HepG2 (cell line): ENCODE data around the gene RPLP2. TPM values are rescaled to one million over a fixed set of nuclear protein-coding genes. Genes with fewer than 3 reads are reported as not detected.

Experiments used
- ATAC-seq: fragments of 200-7000 bp; cut with Tn5 transposase; 3 replicates; pipeline ENCODE4 v1.9.1; 2020; ENCODE audit warnings: mild to moderate bottlenecking, moderate library complexity
- BruUV-seq: library from RNA; stranded (reverse); fragments of 400-500 nt; replicated peaks from 2 replicates; lab custom pipeline; 2021; lab: Mats Ljungman, UMichigan
- CTCF ChIA-PET: fragments of 300-600 bp; formaldehyde crosslinking; extraction: SDS; loops from one replicate; lab custom pipeline; 2021; ENCODE audit warnings: low total read pairs, inconsistent platforms, low intra/inter-chr PET ratio; lab: Yijun Ruan, JAX
- POLR2A ChIA-PET: fragments of 350-600 bp; sonication (Branson Sonifier 250); formaldehyde crosslinking; loops from one replicate; lab custom pipeline; 2020; ENCODE audit warnings: antibody characterized with exemption, inconsistent platforms; lab: Yijun Ruan, JAX
- DNase-seq: peaks from one replicate; pipeline ENCODE4 v3.0.0-alpha.2; 2015; ENCODE audit warnings: low spot score
- FAIRE-seq: peaks from 3 replicates; lab custom pipeline; 2011; peaks lifted over from hg19 to GRCh38; lab: Jason Lieb, UNC
- H2AFZ ChIP-seq: one replicate; pipeline ENCODE4 v1.6.1; 2011; ENCODE audit warnings: low read length, inconsistent platforms
- H3K27ac ChIP-seq: fragments of 300-600 bp; 3 replicates; pipeline ENCODE4 v1.8.0; 2011; ENCODE audit warnings: mixed run types, mild to moderate bottlenecking, mixed read lengths, low read length, inconsistent platforms; ENCODE audit not compliant: insufficient read depth; ENCODE audit errors: extremely low read length
- H3K27me3 ChIP-seq, 2 experiments: fragments of 200-600 bp in 1 of 2; 2 replicates in 1 of 2; 3 replicates in 1 of 2; pipeline versions ENCODE4 v1.6.0 to v1.8.0; 2011; ENCODE audit warnings: low read length in 2 of 2, mild to moderate bottlenecking in 2 of 2, moderate library complexity in 2 of 2, inconsistent platforms in 1 of 2; ENCODE audit not compliant: insufficient read depth in 2 of 2, control insufficient read depth in 1 of 2
- H3K36me3 ChIP-seq, 2 experiments: fragments of 200-600 bp in 1 of 2; replicated peaks in 1 of 2; 2 replicates in 1 of 2; 3 replicates in 1 of 2; pipeline versions ENCODE4 v1.5.1 to v1.8.0; 2011; ENCODE audit warnings: low read length in 2 of 2, inconsistent platforms in 1 of 2; ENCODE audit not compliant: insufficient read depth in 2 of 2, control insufficient read depth in 1 of 2
- H3K4me1 ChIP-seq: 2 replicates; pipeline ENCODE4 v1.5.1; 2012; ENCODE audit warnings: low read length, inconsistent platforms; ENCODE audit not compliant: insufficient read depth
- H3K4me2 ChIP-seq: 2 replicates; pipeline ENCODE4 v1.6.0; 2011; ENCODE audit warnings: low read depth, low read length, inconsistent platforms
- H3K4me3 ChIP-seq, 3 experiments: fragments of 200-600 bp in 1 of 3; sonication (generic), shearing (Covaris generic) in 1 of 3; replicated peaks in 1 of 3; 2 replicates each; pipeline ENCODE4 v1.5.1; 2011 to 2016; ENCODE audit warnings: low read length in 3 of 3, inconsistent platforms in 2 of 3, low read depth in 2 of 3, mild to moderate bottlenecking in 2 of 3, control low read depth in 1 of 3, mixed read lengths in 1 of 3; ENCODE audit not compliant: insufficient read depth in 1 of 3
- H3K79me2 ChIP-seq: one replicate; pipeline ENCODE4 v1.6.1; 2011; ENCODE audit warnings: low read length, inconsistent platforms; ENCODE audit not compliant: insufficient read depth
- H3K9ac ChIP-seq: 2 replicates; pipeline ENCODE4 v1.6.0; 2011; ENCODE audit warnings: mild to moderate bottlenecking, low read depth, low read length, inconsistent platforms; ENCODE audit not compliant: insufficient read depth
- H3K9me3 ChIP-seq: 2 replicates; pipeline ENCODE4 v1.5.1; 2012; ENCODE audit warnings: mild to moderate bottlenecking, low read length
- H4K20me1 ChIP-seq: 2 replicates; pipeline ENCODE4 v1.6.0; 2011; ENCODE audit warnings: inconsistent platforms, mild to moderate bottlenecking, low read length, moderate library complexity; ENCODE audit not compliant: insufficient read depth
- AGO2 ChIP-seq: fragments of 200-400 bp; formaldehyde crosslinking; optimal IDR thresholded peaks from 2 replicates; pipeline ENCODE3; 2017; ENCODE audit warnings: mild to moderate bottlenecking, low read depth, low read length, moderate library complexity
- JARID2 ChIP-seq: sonication (generic); formaldehyde crosslinking; IDR thresholded peaks from 2 replicates; pipeline ENCODE4 v1.8.1; 2023; ENCODE audit warnings: missing genetic modification reagents, inconsistent platforms; ENCODE audit not compliant: insufficient replicate concordance
- POLR2G ChIP-seq: fragments of 200-400 bp; formaldehyde crosslinking; IDR thresholded peaks from 2 replicates; pipeline ENCODE4 v1.6.1; 2018; ENCODE audit warnings: mild to moderate bottlenecking, low read depth, low read length, moderate library complexity
- RBFOX2 ChIP-seq: fragments of 200-400 bp; formaldehyde crosslinking; IDR thresholded peaks from 2 replicates; pipeline ENCODE4 v1.6.1; 2017; ENCODE audit warnings: low read depth, mild to moderate bottlenecking, low read length
- RBM22 ChIP-seq: fragments of 200-400 bp; formaldehyde crosslinking; optimal IDR thresholded peaks from 2 replicates; pipeline ENCODE3; 2017; ENCODE audit warnings: mild to moderate bottlenecking, low read length, moderate library complexity
- TGIF2 ChIP-seq: IDR thresholded peaks from 2 replicates; pipeline ENCODE4 v1.6.1; 2016; ENCODE audit warnings: control low read depth, missing compliant biosample characterization
- ZNF562 ChIP-seq: sonication (generic); formaldehyde crosslinking; IDR thresholded peaks from 2 replicates; pipeline ENCODE4 v1.8.0; 2022; ENCODE audit warnings: missing genetic modification reagents, borderline replicate concordance
- ZNF614 ChIP-seq: IDR thresholded peaks from 2 replicates; pipeline ENCODE4 v1.6.1; 2018; ENCODE audit warnings: missing biosample characterization, missing genetic modification reagents, inconsistent platforms, borderline replicate concordance
- WGBS: methylation state at CpG from one replicate; pipeline ENCODE4 v1.1.6; 2017; ENCODE audit warnings: low lambda C conversion rate; 5-methylcytosine and 5-hydroxymethylcytosine counted together
- in situ Hi-C: cut with HindIII; loops from 2 replicates; pipeline ENCODE4 v1.10.0; 2017; ENCODE audit warnings: low pct_unique_long_range_greater_than_20kb; ENCODE audit not compliant: extremely low pct_ligation_motif_present
- intact Hi-C: fragments of 100-400 bp; cut with micrococcal nuclease; formaldehyde crosslinking; loops from one replicate; pipeline ENCODE4 v1.10.0; 2022; ENCODE audit not compliant: unreplicated experiment
- polyA plus RNA-seq, 8 experiments: library from polyadenylated mRNA; depleted of rRNA in 3 of 8; stranded (reverse) in 7 of 8; unstranded in 1 of 8; fragments of >200 nt; fragmentation: Illumina TruSeq in 4 of 8; extraction: Trizol in 4 of 8; gene quantifications; 2 replicates each; pipeline versions ENCODE4 v1.2.1 to v1.2.3, GENCODE V29; 2011 to 2016; ENCODE audit warnings: low read depth in 4 of 8, missing spikeins in 1 of 8, mixed read lengths in 1 of 8; ENCODE audit not compliant: insufficient read depth in 1 of 8
- total RNA-seq, 5 experiments: library from RNA; depleted of rRNA; stranded (reverse); fragments of >200 nt; fragmentation: Illumina TruSeq; extraction: Trizol; gene quantifications; 2 replicates each; pipeline ENCODE4 v1.2.3, GENCODE V29; 2016; ENCODE audit warnings: low read depth in 1 of 5
- TF ChIP-seq, protein P1 (sequence below): sonication (generic); formaldehyde crosslinking; IDR thresholded peaks from 2 replicates; pipeline ENCODE4 v1.4.0; 2020; ENCODE audit warnings: missing genetic modification reagents
- TF ChIP-seq, protein P2 (sequence below): sonication (generic); formaldehyde crosslinking; IDR thresholded peaks from 2 replicates; pipeline ENCODE4 v1.4.0; 2020; ENCODE audit warnings: missing genetic modification reagents

RPLP2 gene
- total and polyA plus RNA-seq, 2 of the 13 experiments (the other 11 are each of a cell fraction or from before 2014, with no cell fraction given), result 978 to 2,106 TPM

DNA sequence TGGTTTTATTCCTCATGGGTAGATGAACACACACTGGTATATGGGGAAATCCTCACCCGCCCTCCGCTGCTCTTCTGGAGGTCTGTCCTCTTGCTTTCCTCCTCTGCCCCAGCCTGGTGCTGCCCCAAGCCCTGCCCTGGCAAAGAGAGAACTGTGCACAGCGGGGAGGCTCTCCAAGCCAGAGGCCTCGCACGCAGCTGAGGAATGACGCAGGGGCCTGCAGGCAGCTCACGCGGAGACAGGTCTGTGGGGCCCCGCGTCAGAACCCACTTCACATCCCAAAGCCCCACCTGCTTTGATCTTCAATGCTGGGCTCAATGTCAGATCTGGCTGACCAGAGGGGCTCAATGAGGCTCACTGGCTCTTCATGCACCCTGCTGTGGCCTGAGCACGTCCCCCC lies 42.5 kb upstream of the RPLP2 start:
- Histone ChIP-seq H3K79me2 (no peaks in the 10 kb centered on the region), H2AFZ (no peak overlapping the region), H3K9ac (no peak overlapping the region), H3K9me3 (no peaks in the 10 kb centered on the region), H3K36me3 (peaks cover 23 to 55% of the 10 kb centered on the region in 2 experiments)
- CTCF ChIA-PET, result no interaction called here
- WGBS, result 100% methylated on average over 4 of the region's 11 CpGs
- FAIRE-seq, result no peak
- in situ Hi-C loops, result loop anchor here (5.0 kb wide), 1 partner anchor 105 kb away; no protein-coding TSS in a partner anchor
- no peak for ATAC-seq
- POLR2A ChIA-PET, result interaction anchor here (1.9 kb wide), 1 partner anchor 10 kb away, joined by 7 read pairs; the partner anchor contains the start of gene GATD1
- TF ChIP-seq POLR2G (peak; percentile 34; the same call in 1 of the 2 replicates), TGIF2 (CRISPR knock-in tag) (no peak), AGO2 (peak; percentile 92), RBM22 (peak; percentile 53)
- TF ChIP-seq, all 625 proteins: peak for 3
- Histone ChIP-seq H4K20me1 (peaks cover 9% of the 10 kb centered on the region; the same call in 1 of the 2 replicates), H3K4me1 (peaks cover 18% of the 10 kb centered on the region), H3K27me3 (no peaks in the 10 kb centered on the region), H3K4me2 (no peak overlapping the region), H3K4me3 (no peak overlapping the region), H3K27ac (no peak overlapping the region)
- no peak for DNase-seq
- intact Hi-C loops, result no loop called here
- BruUV-seq, result TSS peak; percentile 45

DNA sequence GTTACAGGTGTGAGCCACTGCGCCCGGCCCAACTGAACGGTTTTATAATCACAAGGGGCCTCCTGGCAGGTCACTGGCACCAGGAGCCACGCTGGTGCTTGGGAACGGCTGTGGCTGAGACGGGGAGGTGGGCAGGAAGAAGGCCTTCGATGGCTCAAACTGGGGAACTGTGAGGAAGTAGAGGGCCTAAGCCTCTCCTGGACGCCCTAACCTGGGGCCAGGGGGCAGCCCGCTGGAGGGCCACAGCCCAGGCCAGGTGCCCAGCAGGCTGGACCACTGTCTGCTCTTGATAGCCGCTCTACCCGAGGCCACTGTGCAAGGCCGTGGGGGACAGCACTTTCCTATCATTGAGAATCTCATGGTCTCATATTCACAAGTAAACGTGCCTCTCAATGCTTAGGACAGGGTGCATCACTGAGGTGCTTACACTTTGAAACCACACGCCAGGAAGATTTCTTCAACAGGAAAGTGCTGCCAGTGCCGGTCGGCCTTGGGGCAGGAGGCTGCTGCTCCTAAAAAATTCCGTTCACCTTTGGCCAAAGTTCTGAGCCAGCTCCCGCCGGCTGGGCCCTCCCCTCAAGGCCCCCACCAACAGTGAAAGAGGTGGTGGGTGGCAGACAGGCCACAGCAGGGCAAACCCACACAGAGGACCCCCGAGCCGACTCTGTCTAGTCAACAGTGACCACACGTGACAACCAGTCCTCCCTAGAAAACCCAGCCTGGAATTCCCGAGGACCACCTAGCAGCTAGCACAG lies 39.7 kb upstream of the RPLP2 start:
- Histone ChIP-seq H3K4me1 (peaks cover 25% of the 10 kb centered on the region), H3K9ac (no peak overlapping the region), H3K9me3 (no peaks in the 10 kb centered on the region), H3K4me2 (no peak overlapping the region), H3K27me3 (no peaks in the 10 kb centered on the region), H4K20me1 (peaks cover under 1% of the 10 kb centered on the region; the same call in 1 of the 2 replicates), H3K36me3 (peaks cover 21 to 47% of the 10 kb centered on the region in 2 experiments; a peak in 4 of 5 replicates), H3K4me3 (no peak overlapping the region), H3K27ac (peak overlapping the region; percentile 50), H3K79me2 (peaks cover 14% of the 10 kb centered on the region), H2AFZ (no peak overlapping the region)
- no peak for FAIRE-seq
- POLR2A ChIA-PET, result no interaction called here
- 77% methylated on average over 12 of the region's 23 CpGs for WGBS
- intact Hi-C loops, result no loop called here
- ATAC-seq, result peak; percentile 9; the same call in 2 of the 3 replicates
- BruUV-seq, result TSS peak; percentile 40
- in situ Hi-C loops, result loop anchor here (5.0 kb wide), 1 partner anchor 108 kb away; no protein-coding TSS in a partner anchor
- CTCF ChIA-PET, result no interaction called here
- no peak for DNase-seq
- TF ChIP-seq JARID2 (CRISPR knock-in tag), result no peak
- TF ChIP-seq RBFOX2, result 0 out of 2 replicates have a peak, but pooled peaks have one; percentile 26
- TF ChIP-seq, protein P1, sequence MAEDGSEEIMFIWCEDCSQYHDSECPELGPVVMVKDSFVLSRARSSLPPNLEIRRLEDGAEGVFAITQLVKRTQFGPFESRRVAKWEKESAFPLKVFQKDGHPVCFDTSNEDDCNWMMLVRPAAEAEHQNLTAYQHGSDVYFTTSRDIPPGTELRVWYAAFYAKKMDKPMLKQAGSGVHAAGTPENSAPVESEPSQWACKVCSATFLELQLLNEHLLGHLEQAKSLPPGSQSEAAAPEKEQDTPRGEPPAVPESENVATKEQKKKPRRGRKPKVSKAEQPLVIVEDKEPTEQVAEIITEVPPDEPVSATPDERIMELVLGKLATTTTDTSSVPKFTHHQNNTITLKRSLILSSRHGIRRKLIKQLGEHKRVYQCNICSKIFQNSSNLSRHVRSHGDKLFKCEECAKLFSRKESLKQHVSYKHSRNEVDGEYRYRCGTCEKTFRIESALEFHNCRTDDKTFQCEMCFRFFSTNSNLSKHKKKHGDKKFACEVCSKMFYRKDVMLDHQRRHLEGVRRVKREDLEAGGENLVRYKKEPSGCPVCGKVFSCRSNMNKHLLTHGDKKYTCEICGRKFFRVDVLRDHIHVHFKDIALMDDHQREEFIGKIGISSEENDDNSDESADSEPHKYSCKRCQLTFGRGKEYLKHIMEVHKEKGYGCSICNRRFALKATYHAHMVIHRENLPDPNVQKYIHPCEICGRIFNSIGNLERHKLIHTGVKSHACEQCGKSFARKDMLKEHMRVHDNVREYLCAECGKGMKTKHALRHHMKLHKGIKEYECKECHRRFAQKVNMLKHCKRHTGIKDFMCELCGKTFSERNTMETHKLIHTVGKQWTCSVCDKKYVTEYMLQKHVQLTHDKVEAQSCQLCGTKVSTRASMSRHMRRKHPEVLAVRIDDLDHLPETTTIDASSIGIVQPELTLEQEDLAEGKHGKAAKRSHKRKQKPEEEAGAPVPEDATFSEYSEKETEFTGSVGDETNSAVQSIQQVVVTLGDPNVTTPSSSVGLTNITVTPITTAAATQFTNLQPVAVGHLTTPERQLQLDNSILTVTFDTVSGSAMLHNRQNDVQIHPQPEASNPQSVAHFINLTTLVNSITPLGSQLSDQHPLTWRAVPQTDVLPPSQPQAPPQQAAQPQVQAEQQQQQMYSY (CRISPR knock-in tag), result no peak
- no peak for TF ChIP-seq ZNF614 (CRISPR knock-in tag)
- TF ChIP-seq, protein P2, sequence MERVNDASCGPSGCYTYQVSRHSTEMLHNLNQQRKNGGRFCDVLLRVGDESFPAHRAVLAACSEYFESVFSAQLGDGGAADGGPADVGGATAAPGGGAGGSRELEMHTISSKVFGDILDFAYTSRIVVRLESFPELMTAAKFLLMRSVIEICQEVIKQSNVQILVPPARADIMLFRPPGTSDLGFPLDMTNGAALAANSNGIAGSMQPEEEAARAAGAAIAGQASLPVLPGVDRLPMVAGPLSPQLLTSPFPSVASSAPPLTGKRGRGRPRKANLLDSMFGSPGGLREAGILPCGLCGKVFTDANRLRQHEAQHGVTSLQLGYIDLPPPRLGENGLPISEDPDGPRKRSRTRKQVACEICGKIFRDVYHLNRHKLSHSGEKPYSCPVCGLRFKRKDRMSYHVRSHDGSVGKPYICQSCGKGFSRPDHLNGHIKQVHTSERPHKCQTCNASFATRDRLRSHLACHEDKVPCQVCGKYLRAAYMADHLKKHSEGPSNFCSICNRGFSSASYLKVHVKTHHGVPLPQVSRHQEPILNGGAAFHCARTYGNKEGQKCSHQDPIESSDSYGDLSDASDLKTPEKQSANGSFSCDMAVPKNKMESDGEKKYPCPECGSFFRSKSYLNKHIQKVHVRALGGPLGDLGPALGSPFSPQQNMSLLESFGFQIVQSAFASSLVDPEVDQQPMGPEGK (CRISPR knock-in tag), result peak; percentile 93
- TF ChIP-seq ZNF562 (CRISPR knock-in tag), result no peak
